Hepatocyte (in vitro differentiated cells): ENCODE measurements around the gene LPAR6.

Source experiments
- CTCF ChIP-seq: fragments of 200-600 bp; sonication (generic); IDR thresholded peaks from 2 replicates; pipeline ENCODE4 v1.5.1; 2016; ENCODE audit warnings: antibody characterized with exemption, mild to moderate bottlenecking; ENCODE audit not compliant: poor library complexity
- EZH2 ChIP-seq: fragments of 200-600 bp; sonication (generic); IDR thresholded peaks from 2 replicates; pipeline ENCODE4 v1.6.1; 2016; ENCODE audit warnings: antibody characterized with exemption, mild to moderate bottlenecking, borderline replicate concordance

DNA sequence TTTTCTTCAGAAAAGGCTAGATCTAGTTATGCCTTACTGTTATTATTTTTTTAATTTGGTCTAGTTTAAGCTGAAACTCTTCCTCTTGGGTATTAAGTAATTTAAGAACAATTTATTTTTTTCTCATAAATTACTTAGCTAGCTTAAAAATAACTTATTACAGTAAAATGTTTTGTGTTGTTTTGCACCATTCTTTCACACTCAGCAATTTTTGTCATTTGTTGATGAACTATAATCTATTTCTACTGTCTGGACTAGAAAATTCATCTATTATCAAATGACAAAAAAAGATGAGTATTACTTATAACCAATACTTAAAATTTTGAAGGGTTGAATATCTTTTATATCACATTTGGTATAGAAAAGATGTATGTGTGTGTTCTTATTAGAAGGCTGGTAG lies 1.6 kb upstream of the LPAR6 start:
- TF ChIP-seq CTCF (no peak), EZH2 (no peak)
